Glutamatergic neuron (in vitro differentiated cells): Measurements from ENCODE around the gene DNAJB6. TPM values are rescaled to one million over a fixed set of nuclear protein-coding genes. Genes with fewer than 3 reads are reported as not detected.

ENCODE experiments used
- DNase-seq: peaks from one replicate; pipeline ENCODE4 v3.0.0; 2022
- H3K27ac Mint-ChIP-seq: one replicate; pipeline ENCODE4 v1.8.0; 2020; ENCODE audit warnings: mild to moderate bottlenecking, mixed read lengths, inconsistent platforms; ENCODE audit not compliant: unreplicated experiment
- H3K27me3 Mint-ChIP-seq: one replicate; pipeline ENCODE4 v1.8.0; 2020; ENCODE audit warnings: mild to moderate bottlenecking, moderate library complexity, mixed read lengths, inconsistent platforms; ENCODE audit not compliant: unreplicated experiment
- H3K36me3 Mint-ChIP-seq: one replicate; pipeline ENCODE4 v1.8.0; 2020; ENCODE audit warnings: mild to moderate bottlenecking, mixed read lengths, inconsistent platforms; ENCODE audit not compliant: unreplicated experiment
- H3K4me1 Mint-ChIP-seq: one replicate; pipeline ENCODE4 v1.8.0; 2020; ENCODE audit warnings: mild to moderate bottlenecking, low read depth, mixed read lengths, inconsistent platforms; ENCODE audit not compliant: unreplicated experiment
- H3K4me3 Mint-ChIP-seq: one replicate; pipeline ENCODE4 v1.8.0; 2020; ENCODE audit warnings: mild to moderate bottlenecking, mixed read lengths, inconsistent platforms; ENCODE audit not compliant: unreplicated experiment
- H3K9me3 Mint-ChIP-seq: one replicate; pipeline ENCODE4 v1.8.0; 2020; ENCODE audit warnings: mild to moderate bottlenecking, moderate library complexity, mixed read lengths, inconsistent platforms; ENCODE audit not compliant: unreplicated experiment
- CTCF ChIP-seq: fragments of 200-600 bp; sonication (generic); IDR thresholded peaks from one replicate; pipeline ENCODE4 v1.5.0; 2021; ENCODE audit not compliant: partially characterized antibody, unreplicated experiment
- long read RNA-seq: library from polyadenylated mRNA; unstranded; transcript quantifications from one replicate; pipeline ENCODE4 v2.0.0, GENCODE V29; 2020; ENCODE audit not compliant: unreplicated experiment
- total RNA-seq: library from RNA; stranded (reverse); fragmentation: NEBNext Ultra II Directional; extraction: Animal tissue kit (Norgen Biotek cat#: 25700); gene quantifications from one replicate; pipeline ENCODE4 v1.2.1, GENCODE V29; 2021; ENCODE audit not compliant: unreplicated experiment

Gene DNAJB6
- 120 TPM for total RNA-seq
- long read RNA-seq, transcript DNAJB6-204 (8 exons, 1,609 nt), result major isoform, 95 of 125 reads
- long read RNA-seq, transcript DNAJB6-201 (10 exons, 2,527 nt), result minor isoform, 18 of 125 reads
- long read RNA-seq, partial matches to known transcripts, result 2 of 125 reads
- long read RNA-seq, other reads (novel, unspliced or antisense), result 10 of 125 reads

DNA sequence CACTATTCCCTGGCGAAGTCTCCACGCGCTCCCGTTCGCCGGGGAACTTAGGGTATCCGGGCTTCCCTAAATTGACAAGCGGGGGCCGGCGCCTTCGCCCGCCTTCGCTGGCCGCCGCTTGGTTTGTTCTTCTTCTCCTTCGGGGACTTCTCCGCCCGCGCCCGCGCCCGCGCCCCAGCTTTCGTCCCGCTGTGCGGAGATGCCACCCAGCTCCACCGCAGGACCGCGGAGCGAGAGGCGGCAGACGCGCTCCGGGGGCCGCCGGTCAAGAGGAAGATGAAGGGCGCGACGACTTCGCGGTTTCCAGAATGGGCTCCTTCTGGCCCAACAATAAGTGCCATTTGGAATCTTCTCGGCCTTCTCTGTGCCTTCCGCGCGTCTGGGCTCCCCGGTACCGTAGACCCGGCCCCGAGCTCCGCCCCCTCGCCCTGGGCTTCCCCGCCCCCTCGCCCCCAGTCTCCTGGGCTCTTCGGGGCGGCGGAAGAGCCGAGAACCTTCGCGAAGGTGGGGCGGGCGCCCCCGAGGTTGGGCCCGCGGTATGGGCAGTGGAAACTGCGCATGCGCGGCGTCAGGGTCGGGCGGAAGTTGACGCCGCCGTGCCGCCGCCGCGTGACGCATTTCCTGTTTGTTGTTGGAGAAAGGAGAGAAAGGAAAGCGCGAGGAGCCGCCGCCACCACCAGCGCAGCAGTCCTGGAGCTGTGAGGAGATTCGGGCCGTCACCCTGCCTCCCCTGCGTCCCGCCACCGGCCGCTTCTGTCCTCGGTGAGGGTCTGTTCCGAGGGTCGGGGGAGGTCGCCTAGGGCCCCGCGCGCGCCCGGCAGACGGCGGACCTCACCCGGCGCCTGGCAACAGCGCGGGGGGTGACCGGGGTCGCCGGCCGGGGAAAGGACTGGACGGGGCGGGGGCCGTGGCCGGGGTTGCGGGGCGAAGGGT lies at the start of gene DNAJB6:
DNAJB6 (plus strand) TSS at position 622 of the 933 bp plus-strand sequence. CDS start 21,569 bp downstream, outside the sequence.
- no peaks in the 10 kb centered on the region for H3K36me3 Mint-ChIP-seq
- peak within 1 kb of the TSS; percentile 93 for H3K4me3 Mint-ChIP-seq
- peaks cover 14% of the 10 kb centered on the region for H3K4me1 Mint-ChIP-seq
- peaks cover 3% of the 10 kb centered on the region for H3K9me3 Mint-ChIP-seq
- H3K27me3 Mint-ChIP-seq, result peaks cover 6% of the 10 kb centered on the region
- peak; percentile 94 for DNase-seq
- TF ChIP-seq CTCF, result no peak
- H3K27ac Mint-ChIP-seq, result peak within 1 kb of the TSS; percentile 95

- no peak for TF ChIP-seq CTCF
- Mint-ChIP-seq H3K4me3 (no peak overlapping the region), H3K36me3 (peaks cover 5% of the 10 kb centered on the region), H3K27me3 (peaks cover 12% of the 10 kb centered on the region), H3K4me1 (no peaks in the 10 kb centered on the region), H3K27ac (no peak overlapping the region), H3K9me3 (peaks cover 8% of the 10 kb centered on the region)
- no peak for DNase-seq
Measured at GRCh38 chr7:157291404-157292080, 45.3 kb upstream of the DNAJB6 start.

- Mint-ChIP-seq H3K27me3 (peaks cover 14% of the 10 kb centered on the region), H3K27ac (no peak overlapping the region), H3K36me3 (peaks cover 5% of the 10 kb centered on the region), H3K4me3 (no peak overlapping the region), H3K9me3 (peaks cover 10% of the 10 kb centered on the region), H3K4me1 (no peaks in the 10 kb centered on the region)
- DNase-seq, result no peak
- no peak for TF ChIP-seq CTCF
Measured at GRCh38 chr7:157292258-157292657, 44.5 kb upstream of the DNAJB6 start.

DNA sequence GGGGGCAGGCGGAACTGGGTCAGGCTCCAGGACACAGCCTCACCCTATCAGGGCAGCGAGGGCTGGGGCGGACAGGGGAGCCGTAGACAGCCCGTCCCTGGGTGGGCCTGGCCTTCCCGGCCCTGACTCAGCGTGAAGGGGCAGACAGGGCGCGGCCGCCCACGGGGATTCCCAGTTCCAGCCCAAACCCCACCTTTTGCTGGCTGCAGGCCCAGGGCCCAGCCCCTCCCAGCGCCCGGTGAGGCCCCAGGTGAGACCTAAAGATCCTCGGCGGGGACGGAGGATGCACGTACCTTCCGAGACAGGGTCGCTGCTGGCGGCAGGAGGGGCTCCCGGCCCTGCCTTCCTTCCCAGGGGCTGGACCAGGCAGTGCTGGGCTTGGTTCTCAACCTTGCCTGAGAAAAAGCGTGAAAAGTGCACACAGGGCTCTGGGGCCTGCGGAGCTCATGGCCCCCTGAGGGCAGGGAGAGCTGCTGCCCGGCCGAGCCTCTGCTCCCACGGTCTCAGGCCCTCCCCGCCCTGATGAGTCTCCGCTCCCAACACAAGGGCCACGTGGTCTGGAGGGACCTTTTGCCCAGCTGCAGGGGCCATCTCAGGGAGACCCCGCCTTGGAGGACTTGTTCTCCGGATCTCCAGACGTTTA lies 43.9 kb upstream of the DNAJB6 start:
- Mint-ChIP-seq H3K9me3 (peaks cover 10% of the 10 kb centered on the region), H3K36me3 (peaks cover 5% of the 10 kb centered on the region), H3K27ac (no peak overlapping the region), H3K4me1 (no peaks in the 10 kb centered on the region), H3K4me3 (no peak overlapping the region), H3K27me3 (peaks cover 15% of the 10 kb centered on the region)
- DNase-seq, result no peak
- no peak for TF ChIP-seq CTCF
